ENCODE data around the gene CGN. TPM values are rescaled to one million over a fixed set of nuclear protein-coding genes. Genes with fewer than 3 reads are reported as not detected.

The CGN gene
- total RNA-seq, 2 donors from 2014 or later = 2.0 to 2.7 TPM

GRCh38 chr1:151540021-151540981 is 29.1 kb downstream of the CGN start, which contains the start of gene TUFT1:
TSS of gene TUFT1 (plus strand) at chr1:151540309. CDS start at chr1:151540367, 58 bp downstream.
- intact Hi-C loops (cut with DNase I) = no loop called here
- DNase-seq (peak; percentile 96), ATAC-seq (peak; percentile 96 to 97)

DNA sequence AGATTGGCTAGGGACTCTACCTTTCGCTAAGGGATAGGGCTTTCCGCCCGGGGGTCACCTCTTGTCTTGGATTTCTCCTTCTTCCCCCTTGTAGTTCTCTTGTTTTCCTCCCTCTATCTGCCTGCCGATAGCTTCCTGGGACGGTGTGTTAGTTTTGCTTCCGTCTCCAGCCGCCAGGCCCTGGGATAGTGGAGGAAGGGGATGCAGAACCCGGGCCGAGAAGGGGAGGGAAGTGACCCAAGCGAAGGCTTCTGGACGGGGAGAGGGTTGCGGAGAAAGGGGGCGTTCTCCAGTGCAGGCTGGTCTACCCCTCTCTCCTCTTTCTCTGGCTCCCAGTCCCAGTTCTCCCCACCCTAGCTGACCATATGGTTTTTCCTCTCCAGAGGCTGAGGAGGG is 29.8 kb downstream of the CGN start:
- ATAC-seq = peak; percentile 5 to 12
- DNase-seq = no peak
- intact Hi-C loops (cut with DNase I) = no loop called here

- no peak for DNase-seq
- intact Hi-C loops (cut with DNase I) = no loop called here
- no peak for ATAC-seq
Measured at GRCh38 chr1:151541752-151542151, 30.6 kb downstream of the CGN start.

- ATAC-seq (no peak), DNase-seq (no peak)
- intact Hi-C loops (cut with DNase I) = no loop called here
Measured at GRCh38 chr1:151542710-151543129, 31.5 kb downstream of the CGN start.

DNA sequence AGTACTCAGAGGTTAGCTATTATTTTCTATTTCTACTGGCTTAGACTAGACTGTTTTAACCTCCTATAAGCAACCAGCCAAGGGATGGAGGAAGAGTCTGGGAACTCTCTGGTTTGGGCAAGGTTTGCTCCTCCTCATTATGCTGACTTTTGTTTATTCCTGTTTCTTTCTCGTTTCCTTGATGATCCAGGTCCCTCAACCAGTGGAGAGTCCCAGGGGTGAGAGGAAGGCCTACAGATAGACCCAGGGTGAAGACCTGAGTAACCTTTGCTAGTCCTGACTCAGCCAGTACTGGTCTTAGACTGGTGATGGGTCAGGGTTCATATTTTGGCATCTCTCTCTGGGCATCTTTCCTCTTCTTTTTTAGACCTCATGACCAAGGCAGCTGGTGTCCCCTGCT is 34.4 kb downstream of the CGN start:
- no peak for DNase-seq

GRCh38 chr1:151546011-151546925 is 35.1 kb downstream of the CGN start:
- no peak for ATAC-seq
- intact Hi-C loops (cut with DNase I) = no loop called here
- no peak for DNase-seq

More for the DNA sequence above, 34.4 kb downstream of the CGN start:
- intact Hi-C loops (cut with DNase I) = no loop called here
- no peak for ATAC-seq

- DNase-seq = peak; percentile 59
- ATAC-seq = peak; percentile 91 to 95
- intact Hi-C loops (cut with DNase I) = no loop called here
Measured at GRCh38 chr1:151547119-151547899, 36.1 kb downstream of the CGN start.

DNA sequence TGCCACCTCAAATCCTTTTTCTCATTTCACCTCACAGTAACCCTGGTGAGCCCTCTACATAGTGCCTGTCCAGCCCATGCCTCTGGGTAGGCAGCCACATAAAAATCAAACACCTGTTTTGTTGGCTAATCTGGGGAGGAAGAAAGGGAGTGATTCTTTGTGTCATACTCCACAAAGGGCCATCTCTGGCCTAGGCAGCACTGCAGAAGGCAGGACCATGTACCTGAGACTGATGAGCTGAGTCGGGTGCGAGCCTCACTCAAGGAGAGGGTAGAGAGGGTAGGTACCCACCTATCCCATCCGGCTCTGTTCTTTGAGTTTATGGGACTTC is 36.7 kb downstream of the CGN start:
- no peak for DNase-seq
- intact Hi-C loops (cut with DNase I) = no loop called here
- ATAC-seq = no peak

- ATAC-seq = no peak
- intact Hi-C loops (cut with DNase I) = no loop called here
- DNase-seq = no peak
Measured at GRCh38 chr1:151549199-151549598, 38.0 kb downstream of the CGN start.

DNA sequence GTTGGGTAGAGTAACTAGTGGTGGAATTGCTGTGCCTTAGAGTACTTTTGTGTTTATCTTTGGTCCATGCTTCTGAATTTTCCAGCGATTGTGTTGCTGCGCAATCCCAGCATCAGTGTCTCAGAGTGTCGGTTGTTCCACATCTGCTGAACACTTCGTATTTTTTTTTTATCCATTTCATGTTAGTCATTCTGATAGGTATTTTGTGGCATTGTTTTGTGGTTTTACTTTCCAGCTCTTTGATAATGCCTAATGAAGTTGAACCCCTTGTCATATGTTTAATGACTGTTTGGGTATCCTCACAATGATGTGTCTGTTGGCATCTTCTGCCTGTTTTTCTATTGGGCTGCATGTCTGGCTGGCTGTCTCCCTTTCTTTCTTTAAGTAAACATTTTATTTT is 42.5 kb downstream of the CGN start:
- ATAC-seq = no peak
- intact Hi-C loops (cut with DNase I) = no loop called here

GRCh38 chr1:151556052-151556451 is 44.9 kb downstream of the CGN start:
- intact Hi-C loops (cut with DNase I) = loop anchor here in 1 of 2 donors (5.0 kb wide), 1 partner anchor 49 kb away; no protein-coding TSS in a partner anchor
- DNase-seq (no peak), ATAC-seq (no peak)

More for the DNA sequence above, 42.5 kb downstream of the CGN start:
- no peak for DNase-seq

DNA sequence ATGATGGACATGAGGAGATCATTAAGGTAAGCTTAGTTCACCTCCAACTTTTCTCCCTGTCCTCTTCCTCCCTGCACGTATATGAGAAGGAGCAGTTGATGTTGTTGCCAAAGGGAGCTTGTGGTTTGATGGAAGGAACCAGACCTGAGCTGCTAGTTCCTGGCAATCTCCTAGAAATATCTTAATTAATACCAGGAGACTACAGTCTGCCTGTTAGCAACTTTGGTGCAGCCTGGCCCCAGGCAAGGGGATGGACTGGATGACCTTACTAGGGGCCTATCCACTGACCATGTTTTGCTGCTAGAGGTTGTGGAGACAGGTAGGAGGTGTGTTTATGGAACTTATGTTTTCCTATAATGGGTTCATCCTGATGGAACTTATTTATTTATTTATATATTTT is 51.5 kb downstream of the CGN start:
- intact Hi-C loops (cut with DNase I) = no loop called here
- no peak for ATAC-seq

DNA sequence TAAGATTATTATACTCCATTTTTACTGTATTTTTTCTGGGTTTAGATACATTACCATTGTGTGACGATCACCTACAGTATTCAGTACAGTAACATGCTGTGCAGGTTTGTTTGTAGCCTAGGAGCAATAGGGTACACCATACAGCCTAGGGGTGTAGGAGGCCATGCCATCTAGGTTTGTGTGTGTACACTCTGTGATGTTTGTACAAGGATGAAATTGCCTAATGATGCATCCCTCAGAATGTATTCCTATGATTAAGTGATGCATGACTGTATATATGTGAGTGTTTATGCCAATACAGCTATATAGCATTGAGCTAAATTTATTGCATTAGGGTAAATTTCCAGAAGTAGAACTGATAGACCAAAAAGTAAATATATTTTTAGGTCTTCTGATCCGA is 52.2 kb downstream of the CGN start:
- intact Hi-C loops (cut with DNase I) = no loop called here
- no peak for DNase-seq
- ATAC-seq = no peak

More for the DNA sequence above, 51.5 kb downstream of the CGN start:
- DNase-seq = no peak

DNA sequence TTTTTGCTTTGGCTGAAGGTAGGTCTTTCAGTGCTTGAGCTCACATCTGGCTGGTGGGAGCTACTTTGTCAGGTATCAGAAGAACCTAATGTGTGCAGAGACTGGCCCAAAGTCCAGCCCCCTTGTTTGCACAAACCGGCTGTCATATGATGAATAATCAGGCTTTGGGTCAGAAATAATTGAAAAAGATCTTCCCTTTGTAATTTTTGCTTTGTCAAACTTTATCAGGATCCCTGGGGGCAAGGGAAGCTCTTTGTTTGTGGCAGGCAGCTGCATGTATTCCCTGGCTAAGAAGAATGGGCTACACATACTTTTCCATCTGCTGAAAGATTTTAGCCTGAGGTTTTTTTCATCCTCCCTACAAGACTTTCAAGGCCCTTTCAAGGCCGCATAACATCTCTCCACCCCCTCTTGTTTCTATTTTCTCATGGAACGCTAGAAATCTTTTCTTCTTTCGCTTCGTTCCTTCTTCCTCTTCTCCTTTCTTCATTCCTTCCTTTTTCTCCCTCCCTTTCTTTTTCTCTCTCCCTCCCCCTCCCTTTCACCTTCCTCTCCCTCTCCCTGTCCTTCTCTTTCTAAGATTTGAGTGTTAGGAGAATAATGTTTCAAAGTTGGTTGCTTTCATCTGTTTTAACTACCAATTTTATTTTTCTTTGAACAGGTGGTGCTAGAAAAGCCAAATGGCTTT is 54.5 kb downstream of the CGN start:
- intact Hi-C loops (cut with DNase I) = no loop called here
- ATAC-seq (no peak), DNase-seq (no peak)

- ATAC-seq (peak in 1 of 2 donors; percentile 53), DNase-seq (no peak)
- intact Hi-C loops (cut with DNase I) = no loop called here
Measured at GRCh38 chr1:151568626-151569088, 57.5 kb downstream of the CGN start.

DNA sequence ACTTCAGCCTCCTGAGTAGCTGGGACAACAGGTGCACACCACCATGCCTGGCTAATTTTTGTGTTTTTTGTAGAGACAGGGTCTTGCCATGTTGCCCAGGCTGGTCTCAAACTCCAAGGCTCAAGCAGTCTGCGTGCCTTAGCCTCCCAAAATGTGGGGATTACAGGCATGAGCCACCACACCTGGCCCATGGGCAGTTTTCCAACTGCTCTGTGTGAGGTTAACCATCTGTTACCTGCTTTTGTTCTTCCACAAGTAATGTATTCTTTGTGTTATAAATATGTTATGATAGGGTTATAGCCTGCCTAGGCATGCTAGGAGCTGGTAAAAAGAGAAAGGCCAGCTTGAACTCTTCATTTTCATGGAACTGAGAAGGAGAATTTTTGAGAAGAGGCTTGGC is 59.6 kb downstream of the CGN start:
- no peak for DNase-seq
- no peak for ATAC-seq
- intact Hi-C loops (cut with DNase I) = no loop called here

DNA sequence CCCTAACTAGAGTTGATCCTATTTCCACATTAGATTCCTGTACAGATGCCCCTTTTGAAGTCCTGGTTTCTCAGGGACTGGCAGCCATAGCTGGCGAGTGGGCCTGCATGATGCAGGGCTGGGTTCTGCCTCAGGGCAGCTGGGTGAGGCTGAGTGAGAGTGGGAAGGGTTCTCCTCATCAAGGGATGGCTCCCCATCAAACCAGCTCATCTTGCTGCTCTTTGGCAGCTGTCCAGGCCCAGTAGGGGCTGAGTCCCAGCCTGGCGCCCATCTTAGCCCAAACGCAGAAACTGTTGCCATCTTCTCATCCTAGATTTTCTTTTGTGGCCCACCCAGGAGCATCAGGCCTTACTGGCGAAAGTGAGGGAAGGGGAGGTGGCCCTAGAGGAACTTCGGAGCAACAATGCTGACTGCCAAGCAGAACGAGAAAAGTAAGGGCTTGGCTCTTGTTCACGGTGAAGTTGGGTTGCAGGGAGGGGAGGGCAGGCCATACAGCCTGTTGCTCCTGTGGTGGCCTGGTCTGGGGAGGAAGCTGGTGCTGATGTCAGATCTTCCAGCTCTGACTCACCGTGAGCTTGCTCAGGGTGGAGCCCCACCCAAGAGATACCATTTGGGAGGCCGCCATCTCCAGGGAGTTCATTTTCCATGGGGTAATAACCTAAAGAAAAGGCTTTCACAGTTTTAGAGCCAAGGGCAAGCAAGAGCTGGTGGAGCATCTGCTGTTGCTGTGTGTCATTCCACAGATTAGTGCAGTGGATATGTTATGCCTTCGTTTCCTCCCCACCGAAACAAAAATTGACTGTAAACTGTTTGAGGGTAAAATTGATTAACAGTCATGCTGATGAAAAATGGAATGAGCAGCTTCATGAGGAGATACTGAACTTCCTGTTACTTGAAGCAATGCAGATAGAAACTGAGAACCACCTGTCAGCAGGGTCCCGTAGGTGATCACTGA is 63.7 kb downstream of the CGN start:
- DNase-seq = peak; percentile 65
- ATAC-seq = peak; percentile 41 to 97
- intact Hi-C loops (cut with DNase I) = no loop called here
